ENCODE measurements around the gene DLX3. TPM values are rescaled to one million over a fixed set of nuclear protein-coding genes. Genes with fewer than 3 reads are reported as not detected.

DLX3 gene
- total RNA-seq, 3 donors from 2014 or later: 0.44 to 0.98 TPM; not detected in 1

- DNase-seq (ENCODE audit: low spot score in 2 of 2): no peak
- Histone ChIP-seq H3K36me3 (no peaks in the 10 kb centered on the region), H3K27ac (no peak overlapping the region), H3K9me3 (no peaks in the 10 kb centered on the region), H3K4me1 (no peaks in the 10 kb centered on the region), H3K27me3 (no peaks in the 10 kb centered on the region), H3K4me3 (no peak overlapping the region)
- TF ChIP-seq CTCF (IDR thresholded peaks at IDR 0.05) (no peak), POLR2A (IDR thresholded peaks at IDR 0.05) (no peak), POLR2AphosphoS5 (IDR thresholded peaks at IDR 0.05) (no peak)
- intact Hi-C loops (cut with DNase I; ENCODE audit: low total_unique reads): no loop called here
Measured at GRCh38 chr17:50020841-50021599, 26.0 kb upstream of the DLX3 start.

GRCh38 chr17:50018909-50019308, 23.9 kb upstream of the DLX3 start:
- Histone ChIP-seq H3K9me3 (peaks cover 0 to 8% of the 10 kb centered on the region in 2 donors), H3K4me3 (no peak overlapping the region), H3K36me3 (no peaks in the 10 kb centered on the region), H3K27ac (no peak overlapping the region), H3K4me1 (no peaks in the 10 kb centered on the region), H3K27me3 (no peaks in the 10 kb centered on the region)
- no peak for TF ChIP-seq POLR2A (IDR thresholded peaks at IDR 0.05)
- no peak for TF ChIP-seq CTCF (IDR thresholded peaks at IDR 0.05)
- TF ChIP-seq POLR2AphosphoS5 (IDR thresholded peaks at IDR 0.05): no peak
- intact Hi-C loops (cut with DNase I; ENCODE audit: low total_unique reads): no loop called here
- no peak for DNase-seq (ENCODE audit: low spot score in 2 of 2)

GRCh38 chr17:50015146-50015545, 20.1 kb upstream of the DLX3 start:
- Histone ChIP-seq H3K27ac (no peak overlapping the region), H3K4me3 (no peak overlapping the region), H3K4me1 (no peaks in the 10 kb centered on the region), H3K9me3 (peaks cover 6 to 19% of the 10 kb centered on the region in 2 donors), H3K36me3 (no peaks in the 10 kb centered on the region), H3K27me3 (no peaks in the 10 kb centered on the region)
- intact Hi-C loops (cut with DNase I; ENCODE audit: low total_unique reads): no loop called here
- no peak for TF ChIP-seq POLR2A (IDR thresholded peaks at IDR 0.05)
- TF ChIP-seq POLR2AphosphoS5 (IDR thresholded peaks at IDR 0.05): no peak
- no peak for TF ChIP-seq CTCF (IDR thresholded peaks at IDR 0.05)
- DNase-seq (ENCODE audit: low spot score in 2 of 2): no peak

GRCh38 chr17:50014471-50015088, 19.6 kb upstream of the DLX3 start:
- H3K27me3 ChIP-seq: no peaks in the 10 kb centered on the region
- H3K4me1 ChIP-seq: no peaks in the 10 kb centered on the region
- no peak for TF ChIP-seq POLR2AphosphoS5 (IDR thresholded peaks at IDR 0.05)
- no peak for TF ChIP-seq POLR2A (IDR thresholded peaks at IDR 0.05)
- TF ChIP-seq CTCF (IDR thresholded peaks at IDR 0.05): no peak
- no peak for DNase-seq (ENCODE audit: low spot score in 2 of 2)
- intact Hi-C loops (cut with DNase I; ENCODE audit: low total_unique reads): no loop called here
- H3K27ac ChIP-seq: no peak overlapping the region
- H3K9me3 ChIP-seq: peaks cover 8 to 23% of the 10 kb centered on the region in 2 donors
- H3K36me3 ChIP-seq: no peaks in the 10 kb centered on the region
- H3K4me3 ChIP-seq: no peak overlapping the region

GRCh38 chr17:50013079-50013478, 18.1 kb upstream of the DLX3 start:
- Histone ChIP-seq H3K27ac (no peak overlapping the region), H3K27me3 (no peaks in the 10 kb centered on the region), H3K36me3 (no peaks in the 10 kb centered on the region), H3K4me1 (no peaks in the 10 kb centered on the region), H3K9me3 (peaks cover 23 to 25% of the 10 kb centered on the region in 2 donors), H3K4me3 (no peak overlapping the region)
- intact Hi-C loops (cut with DNase I; ENCODE audit: low total_unique reads): no loop called here
- TF ChIP-seq POLR2AphosphoS5 (IDR thresholded peaks at IDR 0.05) (no peak), POLR2A (IDR thresholded peaks at IDR 0.05) (no peak), CTCF (IDR thresholded peaks at IDR 0.05) (no peak)
- no peak for DNase-seq (ENCODE audit: low spot score in 2 of 2)

Measured in breast epithelium (tissue), 4 donors.